ENCODE data around the gene RHEB. TPM values are rescaled to one million over a fixed set of nuclear protein-coding genes. Genes with fewer than 3 reads are reported as not detected.

RHEB gene
- total RNA-seq, 1 donor from 2014 or later, result 157 TPM

GRCh38 chr7:151442776-151443496 is 76.8 kb downstream of the RHEB start:
- no peak overlapping the region for H3K4me3 ChIP-seq (ENCODE audit: low read depth, low read length)
- TF ChIP-seq CTCF (conservative IDR thresholded peaks at IDR 0.05; ENCODE audit: low read depth, low read length), result no peak
- DNase-seq (ENCODE audit: low read depth), result no peak

- no peak overlapping the region for H3K4me3 ChIP-seq (ENCODE audit: low read depth, low read length)
- DNase-seq (ENCODE audit: low read depth), result no peak
- TF ChIP-seq CTCF (conservative IDR thresholded peaks at IDR 0.05; ENCODE audit: low read depth, low read length), result no peak
Measured at GRCh38 chr7:151440799-151441445, 78.8 kb downstream of the RHEB start.

- TF ChIP-seq CTCF (conservative IDR thresholded peaks at IDR 0.05; ENCODE audit: low read depth, low read length), result no peak
- DNase-seq (ENCODE audit: low read depth), result no peak
- H3K4me3 ChIP-seq (ENCODE audit: low read depth, low read length), result peak within 1 kb of the TSS; percentile 30
Measured at GRCh38 chr7:151439855-151440798, 79.6 kb downstream of the RHEB start, which contains the start of gene CRYGN. TSS of gene CRYGN (minus strand) at chr7:151440141. CDS start at chr7:151439917, 224 bp downstream.

- DNase-seq (ENCODE audit: low read depth), result no peak
- TF ChIP-seq CTCF (conservative IDR thresholded peaks at IDR 0.05; ENCODE audit: low read depth, low read length), result no peak
- H3K4me3 ChIP-seq (ENCODE audit: low read depth, low read length), result no peak overlapping the region
Measured at GRCh38 chr7:151438864-151439601, 80.7 kb downstream of the RHEB start.

GRCh38 chr7:151437866-151438516 is 81.7 kb downstream of the RHEB start:
- DNase-seq (ENCODE audit: low read depth), result no peak
- H3K4me3 ChIP-seq (ENCODE audit: low read depth, low read length), result no peak overlapping the region
- no peak for TF ChIP-seq CTCF (conservative IDR thresholded peaks at IDR 0.05; ENCODE audit: low read depth, low read length)

GRCh38 chr7:151437159-151437553 is 82.5 kb downstream of the RHEB start:
- no peak for TF ChIP-seq CTCF (conservative IDR thresholded peaks at IDR 0.05; ENCODE audit: low read depth, low read length)
- H3K4me3 ChIP-seq (ENCODE audit: low read depth, low read length), result no peak overlapping the region
- DNase-seq (ENCODE audit: low read depth), result no peak

All from epithelial cell of proximal tubule (primary cell).